A673 (cell line): ENCODE data around the gene KCNK17.

ENCODE experiments used
- CTCF ChIP-seq: fragments of 300-800, 200-600 bp; sonication (generic); conservative IDR thresholded peaks from 2 replicates; pipeline ENCODE4 v1.5.1; 2017; ENCODE audit warnings: low read depth, mild to moderate bottlenecking, antibody characterized with exemption, low read length, moderate library complexity, mixed read lengths
- EZH2 ChIP-seq: fragments of 200-600 bp; sonication (generic); IDR thresholded peaks from 2 replicates; pipeline ENCODE4 v1.6.1; 2017; ENCODE audit warnings: borderline replicate concordance, low read depth, mild to moderate bottlenecking, mixed read lengths, antibody characterized with exemption, low read length; ENCODE audit not compliant: poor library complexity, severe bottlenecking

- TF ChIP-seq CTCF (no peak), EZH2 (no peak)
Observed at GRCh38 chr6:39269961-39270360, 44.3 kb downstream of the KCNK17 start.
